MCF 10A (cell line): Measurements from ENCODE around the gene REXO4. TPM values are rescaled to one million over a fixed set of nuclear protein-coding genes. Genes with fewer than 3 reads are reported as not detected.
A peak's percentile ranks its signal among the peaks of the same experiment; 100 is the strongest.
"Not testable (repeated sequence)": the region's sequence is repeated elsewhere in the genome, so short reads cannot be mapped to it uniquely, and the experiment has no call there.

ENCODE experiments used
- BruUV-seq: library from RNA; stranded (reverse); fragments of 400-500 nt; replicated peaks from 2 replicates; lab custom pipeline; 2021; lab: Mats Ljungman, UMichigan
- CTCF ChIA-PET: fragments of 300-600 bp; sonication (Branson Sonifier 250); formaldehyde crosslinking; extraction: SDS; loops from one replicate; lab custom pipeline; 2021; ENCODE audit warnings: antibody characterized with exemption, inconsistent platforms; lab: Yijun Ruan, JAX
- POLR2A ChIA-PET: fragments of 300-600, 350-650 bp; sonication (Branson Sonifier 250); formaldehyde crosslinking; extraction: SDS; loops from one replicate; lab custom pipeline; 2020; ENCODE audit warnings: antibody characterized with exemption, inconsistent platforms; lab: Yijun Ruan, JAX
- DNase-seq: peaks from one replicate; pipeline ENCODE4 v3.0.0-alpha.2; 2018; ENCODE audit not compliant: unreplicated experiment
- H3K27ac Mint-ChIP-seq: one replicate; pipeline ENCODE4 v1.8.0; 2022; ENCODE audit warnings: mild to moderate bottlenecking, low read depth, mixed read lengths; ENCODE audit not compliant: unreplicated experiment
- H3K27me3 Mint-ChIP-seq: one replicate; pipeline ENCODE4 v1.8.0; 2022; ENCODE audit warnings: mixed read lengths; ENCODE audit not compliant: insufficient read depth, unreplicated experiment
- H3K36me3 Mint-ChIP-seq: one replicate; pipeline ENCODE4 v1.8.0; 2022; ENCODE audit warnings: mild to moderate bottlenecking, moderate library complexity, mixed read lengths; ENCODE audit not compliant: insufficient read depth, unreplicated experiment
- H3K4me1 Mint-ChIP-seq: one replicate; pipeline ENCODE4 v1.8.0; 2022; ENCODE audit warnings: mixed read lengths; ENCODE audit not compliant: insufficient read depth, unreplicated experiment
- H3K4me3 Mint-ChIP-seq: one replicate; pipeline ENCODE4 v1.8.0; 2022; ENCODE audit warnings: mild to moderate bottlenecking, moderate library complexity, mixed read lengths; ENCODE audit not compliant: unreplicated experiment
- H3K9me3 Mint-ChIP-seq: one replicate; pipeline ENCODE4 v1.8.0; 2022; ENCODE audit warnings: mixed read lengths; ENCODE audit not compliant: unreplicated experiment
- CTCF ChIP-seq: fragments of 200-600 bp; IDR thresholded peaks from one replicate; pipeline ENCODE4 v1.8.0; 2022; ENCODE audit warnings: antibody characterized with exemption, mild to moderate bottlenecking; ENCODE audit not compliant: unreplicated experiment
- intact Hi-C: fragments of 100-400 bp; cut with micrococcal nuclease; formaldehyde crosslinking; loops from 2 replicates; pipeline ENCODE4 v1.14.1; 2022
- total RNA-seq: library from RNA; stranded (reverse); gene quantifications from 2 replicates; pipeline ENCODE4 v1.2.3, GENCODE V29; 2022

REXO4 gene
- total RNA-seq, 1 experiment from 2014 or later, result 38.1 TPM

- POLR2A ChIA-PET, result no interaction called here
- CTCF ChIA-PET, result no interaction called here
- peaks cover 15% of the 10 kb centered on the region for H3K4me1 Mint-ChIP-seq
Measured at GRCh38 chr9:133380734-133381133, 37.1 kb downstream of the REXO4 start.

GRCh38 chr9:133379153-133380086 is 38.4 kb downstream of the REXO4 start:
- Mint-ChIP-seq H3K27me3 (no peaks in the 10 kb centered on the region), H3K4me1 (peaks cover 20% of the 10 kb centered on the region)

More at GRCh38 chr9:133380734-133381133, 37.1 kb downstream of the REXO4 start:
- H3K27ac Mint-ChIP-seq, result no peak overlapping the region
- no peaks in the 10 kb centered on the region for H3K27me3 Mint-ChIP-seq
- no TSS peak for BruUV-seq
- TF ChIP-seq CTCF, result no peak
- intact Hi-C loops, result no loop called here
- no peak overlapping the region for H3K4me3 Mint-ChIP-seq
- H3K9me3 Mint-ChIP-seq, result no peaks in the 10 kb centered on the region
- no peaks in the 10 kb centered on the region for H3K36me3 Mint-ChIP-seq
- no peak for DNase-seq

GRCh38 chr9:133378408-133378962 is 39.3 kb downstream of the REXO4 start:
- H3K4me1 Mint-ChIP-seq, result peaks cover 21% of the 10 kb centered on the region
- no peak for DNase-seq
- peaks cover 16% of the 10 kb centered on the region for H3K36me3 Mint-ChIP-seq
- no peak overlapping the region for H3K4me3 Mint-ChIP-seq
- BruUV-seq, result no TSS peak
- POLR2A ChIA-PET, result interaction anchor here (1.0 to 3.4 kb wide), 5 partner anchors 17 to 39 kb away, joined by 3 to 33 read pairs (median 18); partner anchors contain the start of genes MED22, REXO4, RPL7A and SURF1
- CTCF ChIA-PET, result interaction anchor here (0.6 to 1.4 kb wide), 2 partner anchors 32 to 109 kb away, joined by 3 read pairs; no protein-coding TSS in a partner anchor
- no peak for TF ChIP-seq CTCF
- H3K9me3 Mint-ChIP-seq, result no peaks in the 10 kb centered on the region
- no peak overlapping the region for H3K27ac Mint-ChIP-seq
- intact Hi-C loops, result no loop called here
- no peaks in the 10 kb centered on the region for H3K27me3 Mint-ChIP-seq

More at GRCh38 chr9:133379153-133380086, 38.4 kb downstream of the REXO4 start:
- BruUV-seq, result no TSS peak
- H3K36me3 Mint-ChIP-seq, result peaks cover 7% of the 10 kb centered on the region
- CTCF ChIA-PET, result interaction anchor here (0.6 to 1.4 kb wide), 2 partner anchors 31 to 108 kb away, joined by 3 read pairs; no protein-coding TSS in a partner anchor
- POLR2A ChIA-PET, result interaction anchor here (0.6 to 3.4 kb wide), 3 partner anchors 23 to 34 kb away, joined by 3 to 33 read pairs (median 3); partner anchors contain the start of genes SURF1 and SURF2
- H3K27ac Mint-ChIP-seq, result no peak overlapping the region
- H3K4me3 Mint-ChIP-seq, result no peak overlapping the region
- H3K9me3 Mint-ChIP-seq, result no peaks in the 10 kb centered on the region
- TF ChIP-seq CTCF, result no peak
- intact Hi-C loops, result no loop called here
- no peak for DNase-seq

- ChIA-PET POLR2A (interaction anchor here (0.6 to 3.4 kb wide), 9 partner anchors 13 to 587 kb away, joined by 3 to 33 read pairs (median 5); partner anchors contain the start of genes CACFD1, MED22, REXO4 and RPL7A), CTCF (interaction anchor here (0.6 to 1.1 kb wide), 4 partner anchors 28 to 109 kb away, joined by 3 to 5 read pairs (median 3); no protein-coding TSS in a partner anchor)
- peaks cover 21% of the 10 kb centered on the region for H3K4me1 Mint-ChIP-seq
- intact Hi-C loops, result no loop called here
- no peak overlapping the region for H3K27ac Mint-ChIP-seq
- peak; percentile 65 for DNase-seq
- H3K27me3 Mint-ChIP-seq, result no peaks in the 10 kb centered on the region
- BruUV-seq, result no TSS peak
- no peak for TF ChIP-seq CTCF
- H3K36me3 Mint-ChIP-seq, result peaks cover 23% of the 10 kb centered on the region
- H3K9me3 Mint-ChIP-seq, result no peaks in the 10 kb centered on the region
- H3K4me3 Mint-ChIP-seq, result no peak overlapping the region
Measured at GRCh38 chr9:133377721-133378216, 40.0 kb downstream of the REXO4 start.

- DNase-seq, H3K9me3 Mint-ChIP-seq, BruUV-seq, intact Hi-C loops, H3K27ac Mint-ChIP-seq, H3K27me3 Mint-ChIP-seq: not testable (repeated sequence)
- H3K4me1 Mint-ChIP-seq, result peaks cover 21% of the 10 kb centered on the region
- H3K36me3 Mint-ChIP-seq, result peaks cover 28% of the 10 kb centered on the region
- H3K4me3 Mint-ChIP-seq, result peak overlapping the region; percentile 92
- ChIA-PET POLR2A (interaction anchor here (0.6 to 3.4 kb wide), 15 partner anchors 13 to 588 kb away, joined by 3 to 33 read pairs (median 4); partner anchors contain the start of genes CACFD1, MED22, REXO4 and RPL7A), CTCF (interaction anchor here (0.6 to 1.2 kb wide), 5 partner anchors 20 to 109 kb away, joined by 3 to 5 read pairs (median 3); partner anchors contain the start of genes SURF1 and SURF2)
Measured at GRCh38 chr9:133377280-133377679, 40.5 kb downstream of the REXO4 start.
